Sciatic nerve (tissue), 2 donors: ENCODE results near the gene LRP2. TPM values are rescaled to one million over a fixed set of nuclear protein-coding genes. Genes with fewer than 3 reads are reported as not detected.
"Not testable (repeated sequence)": the region's sequence is repeated elsewhere in the genome, so short reads cannot be mapped to it uniquely, and the experiment has no call there.

Experiments used
- ATAC-seq: fragments of 200-7000 bp; cut with Tn5 transposase; one replicate; pipeline ENCODE4 v1.9.1; 2020; ENCODE audit warnings: mild to moderate bottlenecking, moderate library complexity
- DNase-seq: peaks from one replicate; pipeline ENCODE4 v3.0.0-alpha.2; 2020; ENCODE audit warnings: low spot score
- intact Hi-C: fragments of 100-400 bp; cut with DNase I; formaldehyde crosslinking; loops from one replicate; pipeline ENCODE4 v1.14.2; 2022
- total RNA-seq: library from RNA; stranded (reverse); fragmentation: NEBNext Ultra II Directional; extraction: Animal tissue kit (Norgen Biotek cat#: 25700); gene quantifications from one replicate; pipeline ENCODE4 v1.2.1, GENCODE V29; 2021
- donor health status: DM: no; HTN: no; CAD: no.
- donor health status: DM: no; HTN: no; CAD: no.

The LRP2 gene
- total RNA-seq, 1 donor from 2014 or later = 0.89 TPM

DNA sequence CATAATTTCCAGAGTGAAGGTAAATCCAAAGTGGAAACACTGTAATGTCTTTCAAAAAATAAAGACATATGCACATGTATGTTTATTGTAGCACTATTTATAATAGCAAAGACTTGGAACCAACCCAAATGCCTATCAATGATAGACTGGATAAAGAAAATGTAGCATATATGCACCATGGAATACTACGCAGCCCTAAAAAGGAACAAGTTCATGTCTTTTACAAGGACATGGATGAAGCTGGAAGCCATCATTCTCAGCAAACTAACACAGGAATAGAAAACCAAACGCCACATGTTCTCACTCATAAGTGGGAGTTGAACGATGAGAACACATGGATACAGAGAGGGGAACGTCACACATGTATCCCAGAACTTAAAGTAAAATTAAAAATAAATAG, 57.6 kb downstream of the LRP2 start:
- DNase-seq, ATAC-seq, intact Hi-C loops: not testable (repeated sequence)

DNA sequence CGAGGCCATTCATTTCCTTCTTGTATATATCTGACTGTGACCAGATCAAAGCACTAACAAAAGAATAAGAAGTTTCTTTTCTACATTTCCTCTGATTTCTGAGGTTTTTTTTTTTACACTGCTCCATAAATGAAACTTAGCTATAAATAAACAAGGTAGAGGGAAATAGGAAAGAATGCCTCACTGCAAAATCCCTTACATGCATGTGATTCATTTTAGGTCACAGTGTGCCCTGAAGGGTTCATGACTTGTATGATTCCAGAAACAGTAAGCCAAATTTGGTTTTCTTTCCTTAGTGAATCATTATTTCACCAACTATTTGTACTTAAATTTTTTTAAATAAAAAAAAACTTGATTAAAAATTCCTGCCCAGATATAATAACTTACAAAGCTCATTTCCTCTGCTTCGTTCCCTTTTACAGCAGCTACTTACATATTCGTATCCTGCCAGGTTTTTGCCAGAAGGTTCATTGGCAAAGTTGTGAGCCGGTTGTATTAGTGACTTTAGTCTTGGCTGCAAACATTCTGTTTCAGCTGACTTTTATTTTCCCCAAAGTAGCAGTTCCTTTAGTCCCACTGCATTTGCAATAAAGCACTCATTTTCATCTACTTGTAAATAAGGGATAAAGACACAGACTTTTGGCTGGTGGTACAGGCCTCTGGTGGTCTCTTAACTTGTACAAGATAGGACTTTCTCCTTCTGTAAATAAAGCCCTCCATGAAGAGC, 58.6 kb downstream of the LRP2 start:
- DNase-seq (no peak), ATAC-seq (no peak)
- intact Hi-C loops = no loop called here

DNA sequence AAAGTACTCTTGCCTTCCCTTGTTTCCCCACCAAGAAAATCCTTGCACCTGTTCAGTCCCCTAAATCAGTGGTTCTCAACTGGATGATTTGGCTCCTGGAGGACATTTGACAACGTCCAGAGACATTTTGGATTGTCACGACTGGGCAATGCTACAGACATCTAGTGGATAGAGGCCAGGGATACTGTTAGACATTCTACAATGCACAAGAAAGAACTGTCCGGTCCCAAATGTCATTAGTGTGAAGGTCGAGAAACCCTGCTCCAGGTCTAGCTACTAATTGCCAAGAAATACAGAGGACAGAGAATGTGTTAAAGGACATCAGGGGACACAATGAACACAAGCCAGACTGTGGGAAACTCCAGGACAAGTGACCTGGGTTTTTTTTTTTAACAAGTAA, 60.0 kb downstream of the LRP2 start:
- DNase-seq (no peak), ATAC-seq (no peak)
- intact Hi-C loops = no loop called here

- DNase-seq (no peak), ATAC-seq (no peak)
- intact Hi-C loops = no loop called here
These were observed 60.6 kb downstream of the LRP2 start for GRCh38 chr2:169301596-169302335.

DNA sequence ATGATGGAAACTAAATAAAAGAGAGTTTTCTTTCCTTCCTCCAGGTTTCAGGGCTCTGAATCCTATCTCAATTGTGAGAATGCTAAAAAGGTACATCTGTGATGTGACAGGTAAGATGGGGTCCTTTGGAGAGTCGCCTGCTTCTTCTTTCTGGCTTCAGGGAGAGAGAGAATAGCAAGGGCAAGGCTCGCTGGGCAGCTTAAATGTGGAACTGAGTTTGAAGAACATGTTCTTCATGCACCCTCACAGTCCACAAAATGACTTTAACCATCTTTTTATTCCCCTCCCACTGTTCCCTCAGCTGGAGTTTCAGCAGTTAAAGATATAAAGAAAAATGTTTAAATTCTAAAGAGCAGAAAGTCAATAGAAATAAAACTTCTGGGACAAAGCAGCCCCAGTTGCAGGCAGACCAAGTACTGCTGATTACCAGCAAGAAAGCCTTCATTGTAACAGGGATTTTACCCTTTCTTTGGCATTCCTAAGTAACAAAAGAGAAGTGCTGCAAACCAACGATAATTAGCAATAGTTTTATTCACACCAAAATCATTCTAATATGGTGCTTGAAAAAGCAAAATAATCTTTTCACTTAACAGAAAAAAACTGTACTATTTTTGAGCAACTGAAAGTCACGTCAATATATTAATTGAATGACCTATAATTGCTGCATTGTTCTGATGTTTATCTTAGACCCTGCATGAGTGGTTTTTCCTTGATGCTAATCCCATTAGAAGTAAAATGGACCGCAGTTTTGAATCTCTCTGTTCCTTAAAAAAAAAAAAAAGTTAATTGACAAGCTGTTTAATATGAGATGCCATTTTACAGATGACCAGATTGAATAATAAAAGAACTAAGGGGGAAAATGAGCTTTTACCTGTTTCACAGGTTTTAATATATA, 61.5 kb downstream of the LRP2 start:
- intact Hi-C loops = no loop called here
- DNase-seq (no peak), ATAC-seq (no peak)

DNA sequence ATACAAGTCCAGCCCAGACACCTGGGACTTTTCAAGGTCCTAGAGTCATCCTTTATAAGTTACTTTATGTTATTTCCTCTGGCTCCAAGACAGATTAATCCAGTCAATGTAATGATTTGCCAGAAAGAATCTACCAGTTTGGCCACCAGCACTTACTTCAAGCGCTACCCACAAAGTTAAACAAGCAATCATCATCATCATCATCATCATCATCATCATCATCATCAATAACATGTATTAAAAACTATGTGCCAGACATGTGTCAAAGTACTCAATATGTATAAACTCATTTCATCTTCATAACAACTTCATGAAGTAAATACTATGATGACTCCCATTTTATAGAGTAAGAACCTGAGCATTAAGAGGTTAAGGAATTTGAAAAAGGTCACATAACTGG, 64.3 kb downstream of the LRP2 start:
- intact Hi-C loops = no loop called here
- ATAC-seq = no peak
- DNase-seq = no peak

GRCh38 chr2:169294001-169294675, 68.2 kb downstream of the LRP2 start:
- DNase-seq (no peak), ATAC-seq (no peak)
- intact Hi-C loops = no loop called here

- intact Hi-C loops = no loop called here
- ATAC-seq (no peak), DNase-seq (no peak)
These were observed 70.8 kb downstream of the LRP2 start for GRCh38 chr2:169291517-169291916.

- DNase-seq (no peak), ATAC-seq (no peak)
- intact Hi-C loops = no loop called here
These were observed 71.9 kb downstream of the LRP2 start for GRCh38 chr2:169290433-169290832.

DNA sequence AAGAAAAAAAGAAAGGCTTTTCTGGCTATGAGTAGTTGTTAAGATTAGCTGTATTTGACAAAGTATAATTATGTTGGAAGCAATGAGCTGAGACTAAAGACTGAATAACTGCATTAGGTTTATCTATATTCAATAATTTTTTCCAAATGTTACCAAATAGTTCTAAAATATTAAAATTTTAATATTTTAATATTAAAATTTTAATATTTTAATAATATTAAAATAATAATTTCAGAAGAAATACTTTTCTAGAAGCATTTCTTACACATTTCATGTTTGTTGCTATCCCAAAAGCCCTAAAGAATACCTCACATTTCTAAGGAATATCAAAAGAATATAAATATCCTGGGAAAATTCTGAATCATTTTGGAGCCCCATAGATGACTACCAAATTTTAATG, 74.7 kb downstream of the LRP2 start:
- DNase-seq = no peak
- intact Hi-C loops = no loop called here

GRCh38 chr2:169286624-169287231, 75.6 kb downstream of the LRP2 start:
- intact Hi-C loops = no loop called here
- DNase-seq (no peak), ATAC-seq (no peak)

More for the DNA sequence above, 74.7 kb downstream of the LRP2 start:
- no peak for ATAC-seq

GRCh38 chr2:169285531-169286235, 76.7 kb downstream of the LRP2 start:
- intact Hi-C loops = no loop called here
- ATAC-seq (no peak), DNase-seq (no peak)

DNA sequence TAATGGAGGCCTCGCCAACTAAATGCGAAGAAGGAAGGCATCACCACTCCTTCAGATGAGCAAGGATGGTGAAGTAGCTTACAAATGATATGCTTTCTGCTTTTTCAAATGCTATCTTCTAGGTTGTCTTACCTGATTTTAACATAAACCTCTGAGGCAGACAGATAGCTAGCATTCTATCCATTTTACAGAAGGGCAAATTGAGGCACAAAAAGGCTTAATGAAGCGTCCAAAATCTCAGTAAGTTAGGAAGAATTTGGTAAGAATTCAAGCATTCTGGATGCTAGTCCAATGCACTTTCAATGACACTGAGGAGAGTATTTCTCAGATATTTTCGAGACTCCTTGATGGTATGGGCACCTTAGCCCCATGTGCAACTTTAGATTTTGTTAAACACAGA, 81.8 kb downstream of the LRP2 start:
- DNase-seq = no peak
- intact Hi-C loops = no loop called here
- ATAC-seq = no peak

GRCh38 chr2:169275696-169276444, 86.5 kb downstream of the LRP2 start:
- ATAC-seq (no peak), DNase-seq (no peak)
- intact Hi-C loops = no loop called here

- intact Hi-C loops = no loop called here
- DNase-seq (no peak), ATAC-seq (no peak)
These were observed 90.3 kb downstream of the LRP2 start for GRCh38 chr2:169272010-169272409.

- DNase-seq, intact Hi-C loops, ATAC-seq: not testable (repeated sequence)
These were observed 91.8 kb downstream of the LRP2 start for GRCh38 chr2:169270574-169270973.

DNA sequence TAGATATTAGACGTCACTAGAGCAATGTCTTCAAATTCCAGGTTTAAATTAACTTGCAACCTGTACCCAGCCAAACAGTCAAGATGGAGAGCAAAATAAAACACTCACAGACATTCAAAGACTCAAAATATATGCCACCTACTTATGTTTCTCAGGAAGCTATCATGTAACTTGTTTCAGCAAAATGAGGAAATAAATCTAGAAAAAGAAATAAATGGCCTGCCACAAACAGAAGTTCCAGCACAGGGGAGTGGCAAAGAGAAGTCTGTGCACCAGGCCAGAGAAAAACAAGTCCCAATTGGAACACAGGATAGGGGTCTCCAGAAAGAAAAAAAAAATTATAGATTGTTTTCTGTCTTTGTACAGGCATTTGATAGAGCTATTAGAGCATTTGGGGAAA, 96.7 kb downstream of the LRP2 start:
- no peak for ATAC-seq
- DNase-seq = no peak
- intact Hi-C loops = no loop called here
